PC-3 (cell line): Measurements from ENCODE around the gene TUBA3D.
"Not testable (repeated sequence)": the region's sequence is repeated elsewhere in the genome, so short reads cannot be mapped to it uniquely, and the experiment has no call there.

Experiments
- CTCF ChIP-seq: fragments of 300-600 bp; sonication (generic); conservative IDR thresholded peaks from 2 replicates; pipeline ENCODE4 v1.5.1; 2017; ENCODE audit warnings: antibody characterized with exemption, low read depth, mild to moderate bottlenecking, low read length
- EZH2 ChIP-seq: fragments of 300-600 bp; sonication (generic); IDR thresholded peaks from one replicate; pipeline ENCODE4 v1.6.1; 2017; ENCODE audit warnings: antibody characterized with exemption, mild to moderate bottlenecking, low read length; ENCODE audit not compliant: unreplicated experiment

- not testable (repeated sequence) for TF ChIP-seq CTCF, EZH2
Measured at GRCh38 chr2:131531547-131532185, 55.7 kb downstream of the TUBA3D start.
